ENCODE results near the gene GAB2.

The GAB2 gene

GRCh38 chr11:78408619-78409018, 9.0 kb downstream of the GAB2 start:
- POLR2A ChIA-PET, result no interaction called here
- no peaks in the 10 kb centered on the region for H3K4me1 ChIP-seq (ENCODE audit: control insufficient read depth, insufficient read depth, low read length)
- H3K27ac ChIP-seq (ENCODE audit: extremely low read depth, low read depth, low read length), result no peak overlapping the region
- no peaks in the 10 kb centered on the region for H3K9me3 ChIP-seq (ENCODE audit: control insufficient read depth, insufficient read depth, low read depth, low read length)
- CTCF ChIA-PET, result interaction anchor here (0.6 kb wide), 1 partner anchor 773 kb away, joined by 4 read pairs; no protein-coding TSS in a partner anchor
- TF ChIP-seq ZNF768 (tag by site-specific recombination; IDR thresholded peaks at IDR 0.05), result no peak
- TF ChIP-seq ZFP3 (tag by site-specific recombination; IDR thresholded peaks at IDR 0.05; ENCODE audit: low read depth), result no peak
- TF ChIP-seq ZNF645 (tag by site-specific recombination; IDR thresholded peaks at IDR 0.05), result no peak
- no peak for TF ChIP-seq ZBTB49 (tag by site-specific recombination; IDR thresholded peaks at IDR 0.05; ENCODE audit: low read depth)
- no peak for TF ChIP-seq ZNF624 (tag by site-specific recombination; IDR thresholded peaks at IDR 0.05)
- no peak for TF ChIP-seq ZFP41 (tag by site-specific recombination; IDR thresholded peaks at IDR 0.05; ENCODE audit: borderline replicate concordance)
- TF ChIP-seq ZNF138 (tag by site-specific recombination; IDR thresholded peaks at IDR 0.05; ENCODE audit: borderline replicate concordance), result no peak
- TF ChIP-seq ZFP69B (tag by site-specific recombination; IDR thresholded peaks at IDR 0.05), result no peak
- no peak for TF ChIP-seq KLF17 (tag by site-specific recombination; IDR thresholded peaks at IDR 0.05)
- H3K36me3 ChIP-seq (ENCODE audit: control insufficient read depth in 2 of 2, insufficient read depth in 1 of 2, low read length in 2 of 2), result no peaks in the 10 kb centered on the region
- no peak overlapping the region for H3K4me3 ChIP-seq (ENCODE audit: low read depth, low read length)

- Histone ChIP-seq H3K4me3 (ENCODE audit: low read depth, low read length) (no peak overlapping the region), H3K4me1 (ENCODE audit: control insufficient read depth, insufficient read depth, low read length) (no peaks in the 10 kb centered on the region), H3K36me3 (ENCODE audit: control insufficient read depth in 2 of 2, insufficient read depth in 1 of 2, low read length in 2 of 2) (no peaks in the 10 kb centered on the region), H3K9me3 (ENCODE audit: control insufficient read depth, insufficient read depth, low read depth, low read length) (no peaks in the 10 kb centered on the region), H3K27ac (ENCODE audit: extremely low read depth, low read depth, low read length) (no peak overlapping the region)
- ChIA-PET POLR2A (no interaction called here), CTCF (interaction anchor here (0.7 to 0.9 kb wide), 2 partner anchors 10 to 15 kb away, joined by 3 read pairs; no protein-coding TSS in a partner anchor)
- no peak for TF ChIP-seq SP3 (tag by site-specific recombination; IDR thresholded peaks at IDR 0.05)
Measured at GRCh38 chr11:78406568-78407196, 10.9 kb downstream of the GAB2 start.

- CTCF ChIA-PET, result interaction anchor here (0.5 to 0.9 kb wide), 2 partner anchors 10 to 159 kb away, joined by 3 read pairs; no protein-coding TSS in a partner anchor
- POLR2A ChIA-PET, result no interaction called here
- no peaks in the 10 kb centered on the region for H3K36me3 ChIP-seq (ENCODE audit: control insufficient read depth in 2 of 2, insufficient read depth in 1 of 2, low read length in 2 of 2)
- no peak for TF ChIP-seq ZNF513 (tag by site-specific recombination; IDR thresholded peaks at IDR 0.05)
- no peak for TF ChIP-seq ZNF366 (tag by site-specific recombination; conservative IDR thresholded peaks at IDR 0.05)
- no peak for TF ChIP-seq ZSCAN4 (tag by site-specific recombination; IDR thresholded peaks at IDR 0.05)
- no peak for TF ChIP-seq SP7 (tag by site-specific recombination; IDR thresholded peaks at IDR 0.05)
- TF ChIP-seq ZNF19 (tag by site-specific recombination; IDR thresholded peaks at IDR 0.05; ENCODE audit: low read depth), result no peak
- no peak for TF ChIP-seq ZBTB6 (tag by site-specific recombination; IDR thresholded peaks at IDR 0.05)
- TF ChIP-seq ZSCAN23 (tag by site-specific recombination; IDR thresholded peaks at IDR 0.05), result no peak
- TF ChIP-seq ZBTB20 (tag by site-specific recombination; IDR thresholded peaks at IDR 0.05), result no peak
- TF ChIP-seq ZFP41 (tag by site-specific recombination; IDR thresholded peaks at IDR 0.05; ENCODE audit: borderline replicate concordance), result no peak
- TF ChIP-seq ZFP37 (tag by site-specific recombination; IDR thresholded peaks at IDR 0.05), result no peak
- no peak for TF ChIP-seq OVOL3 (tag by site-specific recombination; IDR thresholded peaks at IDR 0.05)
- TF ChIP-seq AEBP2 (tag by site-specific recombination; IDR thresholded peaks at IDR 0.05; ENCODE audit: borderline replicate concordance), result no peak
Measured at GRCh38 chr11:78405805-78406204, 11.8 kb downstream of the GAB2 start.

More at GRCh38 chr11:78405805-78406204, 11.8 kb downstream of the GAB2 start:
- no peak overlapping the region for H3K27ac ChIP-seq (ENCODE audit: extremely low read depth, low read depth, low read length)
- H3K4me3 ChIP-seq (ENCODE audit: low read depth, low read length), result no peak overlapping the region
- no peaks in the 10 kb centered on the region for H3K4me1 ChIP-seq (ENCODE audit: control insufficient read depth, insufficient read depth, low read length)
- H3K9me3 ChIP-seq (ENCODE audit: control insufficient read depth, insufficient read depth, low read depth, low read length), result no peaks in the 10 kb centered on the region
